DMS79 (cell line): ENCODE data around the gene PRR22.
"Not testable (repeated sequence)": the region's sequence is repeated elsewhere in the genome, so short reads cannot be mapped to it uniquely, and the experiment has no call there.

Experiments
- DNase-seq: peaks from one replicate; lab custom pipeline; 2025; lab: John Stamatoyannopoulos, UW

The PRR22 gene

DNA sequence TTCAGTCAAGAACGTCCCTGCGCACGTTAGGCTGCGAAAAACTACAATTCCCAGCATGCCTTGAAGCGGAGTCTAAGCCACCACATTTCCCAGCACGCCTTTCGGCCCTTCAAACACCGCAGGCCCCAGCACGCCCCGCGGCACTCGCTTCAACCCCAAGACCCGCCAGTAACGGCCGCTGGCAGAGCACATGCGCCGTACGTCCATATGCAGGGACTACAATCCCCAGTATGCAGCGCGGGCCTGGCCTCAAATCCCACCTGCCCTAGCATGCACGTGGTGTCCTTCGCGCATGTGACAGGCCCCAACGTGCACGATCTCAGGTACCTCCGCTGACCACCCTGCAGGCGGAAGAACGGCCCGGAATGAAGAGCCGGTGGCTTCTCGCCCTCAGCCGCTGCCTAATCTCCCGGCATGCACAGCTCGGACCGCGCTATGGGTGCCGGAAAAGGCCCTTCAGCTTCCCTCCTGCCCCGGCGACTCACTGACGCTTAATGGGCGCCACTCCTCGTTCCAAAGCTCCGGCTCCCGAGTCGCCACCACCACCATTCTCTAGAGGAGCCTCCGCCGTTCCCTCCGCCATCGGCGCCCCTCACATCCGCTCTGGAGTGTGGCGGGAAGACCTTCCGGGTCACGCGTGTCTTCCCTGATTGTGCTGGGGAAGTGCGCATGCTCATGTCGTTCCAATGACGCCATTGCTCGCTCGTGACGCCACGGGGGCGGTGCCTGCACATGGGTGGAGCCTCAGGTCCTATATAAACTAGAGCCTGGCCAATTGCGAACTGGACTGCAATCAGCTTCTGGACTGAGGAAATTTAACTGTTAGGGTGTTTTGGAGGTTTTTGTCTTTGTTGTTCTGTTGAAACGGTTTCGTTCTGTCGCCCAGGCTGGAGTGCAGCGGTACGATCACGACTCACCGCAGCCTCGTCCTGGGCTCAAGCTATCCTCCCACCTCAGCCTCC lies 6.3 kb upstream of the PRR22 start, which contains the start of gene DUS3L:
Gene DUS3L (minus strand): TSS at position 605 of the 962 bp plus-strand sequence. CDS start 22 bp downstream, at position 583.
- DNase-seq = peak; percentile 97

DNA sequence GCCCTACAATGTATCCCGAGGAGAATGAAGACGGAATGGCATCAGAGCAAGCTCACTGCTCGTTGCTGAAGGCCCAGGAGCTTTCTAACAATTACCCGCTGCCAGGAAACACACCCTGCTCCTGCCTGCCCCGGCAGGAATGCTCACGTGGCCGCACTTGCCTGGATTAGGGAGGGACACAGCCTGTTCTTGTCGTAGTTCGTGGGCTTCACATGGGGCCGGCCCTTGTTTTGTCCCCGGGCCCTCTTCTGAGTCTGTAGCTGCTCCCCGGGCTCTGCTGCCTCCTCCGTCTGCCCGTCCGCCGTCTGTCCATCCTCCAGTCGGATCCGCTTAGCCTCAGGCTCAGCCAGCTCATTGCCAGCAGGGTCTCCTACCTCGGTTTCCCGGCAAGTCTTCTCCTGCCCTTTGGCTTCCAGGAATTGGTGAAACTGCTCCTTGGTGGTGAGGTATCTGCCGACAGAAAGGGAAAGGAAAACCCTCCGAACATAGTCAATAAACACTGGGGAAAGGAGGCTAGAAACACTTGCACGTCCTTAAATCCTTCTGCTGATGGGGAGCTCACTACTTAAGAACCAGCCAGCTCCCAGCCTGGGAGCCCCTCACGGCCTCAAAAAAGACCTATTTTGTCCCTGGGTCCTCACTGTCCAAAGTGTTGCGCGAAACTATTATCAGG lies 5.5 kb upstream of the PRR22 start:
- DNase-seq = no peak

DNA sequence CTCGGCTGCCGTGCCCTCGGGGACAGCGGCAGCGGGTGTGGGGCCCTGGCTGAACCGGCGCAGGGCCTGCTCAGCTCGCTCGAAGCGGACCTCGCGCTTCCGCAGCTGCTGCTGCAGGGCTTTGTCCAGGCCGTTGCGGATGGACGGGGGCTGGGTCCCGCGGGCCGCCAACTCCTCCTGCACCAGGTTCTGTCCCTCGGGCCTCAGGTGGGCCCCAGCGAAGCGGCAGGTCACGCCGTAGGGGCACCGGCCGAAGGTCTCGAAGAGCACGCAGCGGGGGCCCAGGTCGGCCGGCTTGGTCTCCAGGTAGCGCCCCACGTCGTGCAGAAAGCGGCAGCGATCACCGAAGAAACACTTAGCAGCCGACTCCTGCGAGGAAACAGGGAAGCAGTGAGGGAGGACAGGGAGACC lies 4.8 kb upstream of the PRR22 start:
- no peak for DNase-seq

DNA sequence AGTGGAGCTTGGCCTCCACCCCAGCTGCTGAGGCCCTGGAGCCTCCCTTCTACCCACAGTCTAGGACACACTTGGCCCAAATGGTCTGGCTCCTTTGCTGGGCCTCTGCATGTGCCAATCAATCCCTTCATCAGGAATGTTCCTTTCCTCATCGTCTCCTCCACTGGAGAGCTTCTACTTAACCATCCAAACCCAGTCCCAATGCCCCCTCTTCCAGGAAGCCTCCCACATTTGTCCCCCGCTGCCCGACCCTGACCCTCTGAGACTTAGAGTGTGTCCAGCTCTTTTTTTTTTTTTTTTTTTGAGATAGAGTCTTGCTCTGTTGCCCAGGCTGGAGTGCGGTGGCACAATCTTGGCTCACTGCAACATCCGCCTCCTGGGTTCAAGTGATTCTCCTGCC lies 3.9 kb upstream of the PRR22 start:
- no peak for DNase-seq

DNA sequence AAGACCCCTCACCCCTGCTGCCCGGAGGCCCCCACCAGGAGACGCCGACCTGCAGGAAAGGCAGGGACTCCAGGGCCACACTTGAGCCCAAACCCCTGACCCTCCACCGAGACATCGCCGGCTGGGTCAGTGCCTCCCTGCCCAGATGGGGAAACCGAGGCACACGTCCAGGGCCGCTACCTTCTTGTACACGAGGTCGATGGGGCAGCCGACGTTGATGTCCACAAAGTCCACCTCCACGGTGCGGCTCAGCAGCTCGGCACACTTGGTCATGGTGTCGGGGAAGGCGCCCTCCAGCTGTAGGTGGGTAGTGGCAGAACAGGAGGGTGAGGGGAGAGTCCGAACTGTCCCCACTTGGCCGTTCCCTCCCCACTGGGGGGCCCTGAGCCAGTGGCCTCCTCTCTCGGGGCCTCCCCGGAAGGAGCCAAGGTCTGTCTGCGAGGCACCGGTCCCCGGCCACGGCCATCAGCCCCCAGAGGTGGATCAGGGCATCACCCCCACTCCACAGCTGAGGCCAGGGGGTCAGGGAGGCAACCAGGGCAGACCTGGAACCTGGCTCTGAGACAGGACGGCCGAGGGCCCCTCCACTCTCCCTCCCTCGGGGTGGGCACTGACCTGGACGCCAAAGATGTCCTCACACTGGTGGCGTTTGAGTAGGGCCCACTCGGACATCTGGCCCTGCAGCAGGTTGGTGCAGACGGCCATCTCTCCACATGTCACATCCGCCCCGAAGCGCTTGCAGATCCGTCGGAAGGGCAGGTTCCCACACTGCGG lies 3.0 kb upstream of the PRR22 start:
- no peak for DNase-seq

DNA sequence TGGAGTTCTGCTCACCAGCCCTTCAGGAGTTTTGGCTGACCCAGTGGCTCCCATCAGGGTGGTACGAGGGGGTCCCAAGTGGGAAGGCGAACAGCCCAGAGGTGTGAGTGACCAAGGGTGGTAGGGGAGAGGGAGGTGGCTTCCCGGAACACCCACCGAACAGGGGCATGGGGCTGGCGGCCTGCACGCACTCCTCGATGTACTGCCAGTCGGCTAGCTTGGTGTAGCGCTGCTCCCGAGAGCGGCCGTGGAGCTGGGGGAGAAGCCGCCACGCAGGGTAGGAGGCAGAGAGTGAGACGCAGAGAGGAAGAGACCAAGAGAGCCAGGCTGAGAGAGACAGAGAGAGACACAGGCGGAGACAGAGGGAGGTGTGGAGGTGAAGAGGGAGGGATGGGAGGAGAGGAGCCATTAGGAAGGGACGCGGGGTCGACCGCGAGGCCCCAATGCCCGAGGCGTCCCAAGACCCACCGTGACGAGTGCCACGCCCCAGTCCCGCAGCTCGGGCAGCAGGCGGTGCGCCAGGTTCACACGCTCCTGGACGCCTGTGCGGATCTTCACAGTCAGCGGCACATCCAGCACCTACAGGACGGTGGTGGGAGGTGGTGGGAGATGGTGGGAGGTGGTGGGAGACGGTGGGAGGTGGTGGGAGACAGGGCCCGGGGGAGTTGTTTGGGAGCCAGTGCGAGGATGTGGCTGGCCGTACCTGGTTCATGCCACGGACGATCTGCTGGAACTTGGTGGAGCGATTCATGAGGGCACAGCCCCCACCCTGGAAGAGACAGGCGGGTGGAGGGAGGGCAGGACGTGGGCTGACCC lies 2.3 kb upstream of the PRR22 start:
- no peak for DNase-seq

DNA sequence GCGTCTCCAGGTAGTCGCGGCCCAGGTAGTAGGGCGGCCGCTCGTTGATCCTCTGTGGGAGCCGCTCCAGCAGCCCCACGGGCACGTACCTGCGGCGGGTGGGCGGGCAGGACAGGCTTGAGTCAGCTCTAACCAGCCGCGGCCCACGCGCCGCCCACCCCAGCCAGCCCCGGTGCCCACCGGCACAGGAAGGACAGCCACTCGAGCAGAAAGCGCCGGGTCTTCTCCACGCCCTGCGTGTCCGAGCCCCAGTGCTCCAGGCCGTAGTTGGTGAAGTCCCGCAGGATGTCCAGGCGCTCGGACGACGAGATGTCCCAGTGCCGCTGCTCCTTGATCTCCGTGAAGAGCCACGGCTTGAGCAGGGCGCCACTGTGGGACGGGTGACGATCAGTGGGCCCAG lies 877 bp upstream of the PRR22 start:
- no peak for DNase-seq

DNA sequence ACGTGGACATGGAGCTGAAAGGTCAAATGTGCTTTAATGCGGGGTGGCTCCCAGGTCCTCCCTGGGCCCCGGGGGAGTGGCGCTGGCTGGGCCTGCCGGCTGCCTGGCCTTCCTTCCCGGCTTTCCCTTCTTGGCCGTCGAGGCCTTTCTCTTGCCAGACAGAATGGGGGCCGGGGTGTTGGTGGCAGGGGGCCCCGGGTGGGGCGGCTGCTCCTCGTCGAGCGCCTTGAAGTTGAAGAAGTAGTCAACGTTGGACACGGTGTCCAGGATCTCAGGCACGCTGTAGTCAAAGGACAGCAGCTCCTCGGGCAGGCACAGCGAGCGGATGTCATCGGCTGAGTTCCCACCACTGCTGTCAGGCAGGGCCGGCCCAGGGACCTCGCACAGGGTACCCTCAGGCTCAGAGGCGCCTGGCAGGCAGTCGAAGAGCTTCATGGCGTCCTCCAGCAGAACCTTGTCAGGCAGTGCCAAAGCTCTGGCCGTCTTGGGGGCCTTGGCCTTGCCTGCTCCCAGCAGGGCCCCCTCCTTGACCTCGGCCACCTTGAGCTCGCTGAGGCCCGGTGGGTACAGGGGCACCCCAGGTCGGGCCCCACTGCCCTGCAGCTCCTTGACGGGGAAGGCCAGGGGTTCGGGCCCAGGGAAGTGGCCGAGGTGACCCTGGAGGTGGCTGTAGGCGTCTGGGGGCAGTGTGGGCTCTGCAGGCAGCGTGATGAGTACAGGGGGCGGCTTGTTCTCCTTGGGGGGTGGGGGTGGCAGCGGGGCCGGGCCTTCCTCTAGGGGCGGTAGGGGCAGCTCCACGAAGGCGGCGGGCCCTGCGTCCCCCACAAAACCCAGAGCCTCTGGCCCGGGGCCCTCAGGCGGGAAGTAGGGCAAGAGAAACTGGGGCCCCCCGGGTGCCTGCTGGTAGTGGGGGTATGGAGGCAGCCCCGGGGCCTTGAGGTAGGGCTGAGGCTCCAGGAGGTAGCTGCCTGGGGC lies 1.3 kb downstream of the PRR22 start:
- DNase-seq = no peak

DNA sequence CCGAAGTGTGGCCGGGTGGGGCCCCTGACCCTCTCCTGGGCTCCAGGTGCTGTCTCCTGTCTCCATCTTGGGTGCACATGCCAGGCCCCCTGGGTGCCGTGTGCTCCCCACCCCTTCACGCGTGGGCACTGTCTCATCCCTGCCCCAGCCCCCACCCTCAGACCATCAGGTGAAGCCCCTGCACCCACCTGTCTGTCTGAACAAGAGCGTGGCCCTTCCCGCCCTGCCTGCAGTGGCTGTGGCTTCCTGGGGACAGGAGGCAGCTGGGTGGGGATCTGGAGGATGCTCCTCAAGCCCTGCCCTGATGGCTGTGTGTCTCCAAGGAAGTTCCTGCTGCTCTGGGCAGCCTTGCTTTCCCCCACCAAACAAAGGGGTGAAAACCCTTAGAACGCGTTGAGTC lies 2.2 kb downstream of the PRR22 start:
- DNase-seq = no peak

DNA sequence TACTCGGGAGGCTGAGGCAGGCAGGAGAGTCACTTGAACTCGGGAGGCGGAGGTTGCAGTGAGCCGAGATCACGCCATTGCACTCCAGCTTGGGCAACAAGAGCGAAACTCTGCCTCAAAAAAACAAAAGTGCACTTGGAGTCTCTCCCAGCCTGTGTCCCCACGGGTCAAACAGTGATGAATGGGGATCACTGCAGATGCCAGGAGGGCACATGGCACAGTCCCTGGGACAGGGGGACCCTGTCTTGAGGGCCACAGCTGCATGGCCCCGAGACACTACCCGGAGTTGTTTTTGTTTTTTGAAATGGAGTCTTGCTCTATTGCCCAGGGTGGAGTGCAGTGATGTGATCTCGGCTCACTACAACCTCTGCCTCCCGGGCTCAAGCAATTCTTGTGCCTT lies 3.6 kb downstream of the PRR22 start:
- not testable (repeated sequence) for DNase-seq

DNA sequence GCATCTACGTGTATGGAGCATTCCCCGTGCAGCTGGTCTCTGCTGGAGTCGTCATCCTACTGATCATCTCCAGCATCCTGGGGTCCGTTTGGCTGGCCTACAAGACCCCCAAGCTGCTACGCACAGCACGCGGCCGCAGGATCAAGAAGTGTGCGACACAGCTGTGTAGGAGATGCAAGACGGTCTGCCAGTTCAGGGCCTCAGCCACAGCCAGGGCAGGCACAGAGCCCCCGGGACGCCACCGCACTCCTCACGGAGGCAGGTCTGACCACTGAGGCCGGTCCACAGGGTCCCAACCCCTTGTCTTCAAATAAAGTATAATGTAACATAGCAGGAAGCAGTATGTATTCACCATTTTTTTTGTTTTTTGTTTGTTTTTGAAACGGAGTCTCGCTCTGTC lies 6.1 kb downstream of the PRR22 start:
- no peak for DNase-seq

DNA sequence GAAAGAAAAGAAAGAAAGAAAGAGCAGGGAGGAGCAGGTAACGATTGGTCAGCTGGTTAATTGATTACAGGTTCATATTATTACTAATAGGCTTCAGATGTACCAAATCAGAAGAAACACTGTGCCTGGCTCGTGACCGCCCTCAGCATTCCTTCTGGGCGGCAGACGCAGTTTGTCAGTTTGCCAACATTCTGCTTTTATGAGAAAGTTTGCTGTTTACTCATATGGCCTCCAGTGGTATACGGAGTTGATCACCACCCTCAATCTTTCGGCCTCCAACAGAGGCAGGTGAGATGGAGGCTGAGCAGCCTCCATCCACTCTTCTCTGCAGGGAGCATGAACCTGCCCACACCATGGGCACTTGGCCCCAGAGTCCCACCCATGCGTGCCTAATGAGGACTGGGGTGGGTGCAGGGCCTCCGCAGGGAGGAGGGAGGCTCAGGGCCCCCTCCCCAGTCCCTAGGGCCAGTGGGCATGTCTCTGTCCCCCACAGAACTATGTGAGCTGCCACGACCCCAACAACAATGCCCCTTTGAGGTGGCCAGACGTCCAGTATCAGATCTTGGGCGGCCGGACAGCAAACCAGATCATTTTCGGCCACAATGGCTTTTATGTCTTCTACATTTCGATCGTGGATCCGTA lies 8.8 kb downstream of the PRR22 start:
- DNase-seq = no peak

DNA sequence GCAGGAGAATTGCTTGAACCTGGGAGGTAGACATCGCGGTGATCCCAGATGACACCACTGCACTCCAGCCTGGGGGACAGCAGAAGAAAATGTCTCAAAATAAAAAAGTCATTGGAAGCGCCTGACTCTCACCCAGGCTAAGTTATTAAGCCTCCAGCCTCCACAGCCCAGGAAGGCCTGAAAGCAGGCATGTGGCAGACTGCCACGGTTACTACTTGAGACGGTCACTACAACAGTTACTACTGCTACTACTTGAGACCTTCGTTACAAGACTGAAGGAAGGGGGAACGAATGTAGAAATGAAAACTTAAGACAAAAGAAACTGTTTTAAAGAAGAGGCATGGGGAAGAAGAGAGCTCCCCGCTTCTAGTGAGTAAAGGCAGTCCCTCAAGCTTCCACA lies 9.6 kb downstream of the PRR22 start:
- no peak for DNase-seq

DNA sequence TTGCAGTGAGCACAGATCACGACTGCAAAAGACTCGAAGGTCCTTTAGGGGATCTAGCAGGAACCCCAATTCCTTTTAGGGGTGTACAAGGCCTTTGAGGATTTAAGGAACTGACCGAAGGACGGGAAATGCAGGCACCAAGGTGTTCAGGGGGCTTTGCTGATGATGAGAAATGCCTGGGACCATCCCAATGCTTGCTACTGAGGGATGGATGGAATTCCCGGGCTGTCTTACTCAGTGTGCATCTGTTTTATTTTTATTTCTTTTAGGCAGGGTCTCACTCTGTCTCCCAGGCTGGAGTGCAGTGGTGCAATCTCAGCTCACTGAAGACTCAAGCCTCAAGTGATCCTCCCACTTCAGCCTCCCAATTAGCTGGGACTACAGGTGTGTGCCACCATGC lies 11.3 kb downstream of the PRR22 start:
- no peak for DNase-seq

DNA sequence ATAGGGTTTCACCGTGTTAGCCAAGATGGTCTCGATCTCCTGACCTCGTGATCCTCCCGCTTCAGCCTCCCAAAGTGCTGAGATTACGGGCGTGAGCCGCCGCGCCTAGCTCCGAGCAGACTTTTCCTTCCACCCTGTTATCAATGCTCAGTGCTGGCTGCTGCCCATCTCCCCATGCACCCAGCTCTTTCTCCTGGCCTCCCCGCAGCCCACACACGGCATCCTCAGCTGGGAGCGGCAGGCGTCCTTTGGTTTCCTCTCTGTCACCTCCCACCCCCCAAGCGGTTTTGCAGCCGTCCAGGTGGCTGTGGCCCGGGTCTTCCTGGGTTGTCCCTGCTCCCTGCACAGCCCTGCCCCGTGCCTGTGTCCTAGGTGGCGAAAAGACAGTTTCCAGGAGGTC lies 12.1 kb downstream of the PRR22 start:
- no peak for DNase-seq

DNA sequence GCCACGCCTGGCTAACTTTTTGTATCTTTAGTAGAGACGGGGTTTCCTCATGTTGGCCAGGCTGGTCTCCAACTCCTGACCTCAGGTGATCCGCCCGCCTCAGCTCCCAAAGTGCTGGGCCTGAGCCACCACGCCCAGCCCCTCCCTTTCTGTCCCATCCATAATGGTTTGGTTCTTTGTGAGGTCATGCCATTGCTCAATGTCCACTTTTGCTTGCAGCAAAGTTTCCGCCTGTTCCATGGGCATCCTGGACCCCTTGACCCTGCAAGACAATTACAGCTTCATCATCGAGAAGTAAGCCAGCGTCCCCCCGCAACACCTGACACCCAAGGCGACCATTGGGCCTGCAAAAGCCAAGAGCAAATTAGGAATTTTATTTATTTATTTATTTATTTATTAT lies 16.6 kb downstream of the PRR22 start:
- no peak for DNase-seq

DNA sequence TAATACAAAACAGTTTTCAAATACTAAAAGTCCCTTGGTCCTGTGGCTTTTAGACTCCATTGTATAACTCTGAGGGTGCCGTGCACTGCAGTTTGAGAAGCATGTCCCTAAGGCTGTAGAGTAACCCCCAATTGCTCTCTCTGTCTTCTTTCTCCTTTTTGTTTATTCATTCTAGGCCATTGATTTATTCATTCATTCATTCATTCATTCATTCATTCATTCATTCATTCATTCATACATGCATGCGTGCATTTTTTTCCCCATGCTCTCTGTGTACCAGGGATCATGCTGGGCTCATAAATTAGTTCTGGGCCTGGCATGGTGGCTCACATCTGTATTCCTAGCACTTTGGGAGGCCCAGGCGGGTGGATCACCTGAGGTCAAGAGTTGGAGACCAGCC lies 19.3 kb downstream of the PRR22 start:
- DNase-seq = no peak

DNA sequence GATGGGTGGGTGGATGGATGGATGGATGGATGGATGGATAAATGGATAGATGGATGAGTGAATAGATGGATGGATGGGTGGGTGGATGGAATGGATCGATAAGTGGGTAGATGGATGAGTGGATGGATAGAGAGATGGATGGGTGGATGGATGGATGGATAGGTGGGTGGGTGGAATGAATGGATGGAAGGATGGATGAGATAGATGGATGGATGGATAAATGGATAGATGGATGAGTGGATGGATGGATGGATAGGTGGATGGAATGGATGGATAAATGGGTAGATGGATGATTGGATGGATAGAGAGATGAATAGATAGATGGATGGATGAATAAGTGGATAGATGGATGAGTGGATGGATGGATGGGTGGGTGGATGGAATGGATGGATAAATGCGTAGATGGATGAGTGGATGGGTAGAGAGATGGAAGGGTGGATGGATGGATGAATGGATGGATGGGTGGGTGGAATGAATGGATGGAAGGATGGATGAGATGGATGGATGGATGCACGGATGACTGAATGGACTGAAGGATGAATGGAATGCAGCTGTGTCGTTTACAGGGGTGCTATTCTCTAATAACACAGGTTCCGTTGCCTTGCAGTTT lies 21.8 kb downstream of the PRR22 start:
- DNase-seq = no peak

DNA sequence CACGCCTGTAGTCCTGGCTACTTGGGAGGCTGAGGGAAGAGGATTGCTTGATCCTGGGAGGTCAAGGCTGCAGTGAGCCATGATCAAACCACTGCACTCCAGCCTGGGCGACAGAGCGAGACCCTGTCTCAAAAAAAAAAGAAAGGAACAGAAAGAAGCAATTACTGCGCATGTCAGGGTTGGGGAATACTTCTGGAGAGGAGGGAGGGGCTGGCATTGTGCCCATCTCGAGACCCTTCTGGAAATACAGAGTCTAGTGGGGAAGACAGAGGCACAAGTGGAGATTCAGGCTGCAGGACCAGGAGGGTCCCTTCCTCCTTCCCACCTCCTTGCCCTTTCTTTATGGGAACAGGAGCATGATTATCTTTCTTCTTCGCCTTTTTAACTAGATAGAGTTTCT lies 30.8 kb downstream of the PRR22 start:
- no peak for DNase-seq

DNA sequence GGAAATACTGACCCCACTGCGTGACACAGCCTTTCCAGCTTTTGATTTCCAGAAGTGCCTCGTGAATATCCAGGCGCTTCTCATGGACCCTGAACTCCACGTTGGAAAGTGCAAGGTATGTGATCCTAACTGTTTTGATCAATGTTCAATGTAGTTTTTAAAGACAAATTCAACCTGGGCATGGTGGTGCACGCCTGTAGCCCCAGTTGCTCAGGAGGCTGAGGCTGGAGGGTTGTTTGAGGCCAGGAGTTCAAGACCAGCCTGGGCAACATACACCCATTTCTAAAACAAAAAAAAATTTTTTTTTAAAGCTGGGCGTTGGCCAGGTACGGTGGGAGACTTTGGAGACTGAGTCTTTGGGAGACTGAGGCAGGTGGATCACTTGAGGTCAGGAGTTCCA lies 32.8 kb downstream of the PRR22 start:
- DNase-seq = no peak
